GM19193 (cell line): ENCODE results near the gene OGG1.

Experiments used
- POLR2A ChIP-seq: IDR thresholded peaks from 4 replicates; pipeline ENCODE4 v1.6.1; 2011; ENCODE audit not compliant: insufficient read depth, insufficient read length; ENCODE audit errors: extremely low read depth

Gene OGG1

DNA sequence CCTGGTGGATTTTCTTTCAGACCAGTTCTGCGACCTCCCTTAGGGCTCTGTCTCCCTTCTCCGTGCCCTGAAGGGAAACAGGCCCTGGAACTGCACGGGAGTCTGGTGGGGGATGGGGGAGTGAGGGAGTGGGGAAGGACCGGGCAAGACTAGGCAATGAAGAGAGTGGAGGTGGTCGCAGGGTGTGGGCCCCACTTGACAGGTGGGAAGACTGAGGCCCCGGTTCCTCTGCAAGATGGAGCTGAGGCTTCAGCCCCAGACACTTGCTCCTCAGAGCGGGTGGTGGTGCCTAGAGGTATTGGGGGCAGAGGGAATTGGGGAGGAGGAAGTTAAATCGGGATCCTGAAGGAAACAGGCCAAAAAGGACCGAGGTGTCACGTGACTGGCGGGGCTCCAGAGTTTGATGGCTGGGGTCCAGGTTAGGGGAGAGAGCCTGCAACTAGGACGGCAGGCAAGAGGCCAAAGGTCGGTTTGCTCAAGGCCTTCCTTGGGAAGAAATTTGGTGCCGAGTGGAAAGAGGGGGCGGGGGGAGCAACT is 20.6 kb downstream of the OGG1 start:
- no peak for TF ChIP-seq POLR2A

DNA sequence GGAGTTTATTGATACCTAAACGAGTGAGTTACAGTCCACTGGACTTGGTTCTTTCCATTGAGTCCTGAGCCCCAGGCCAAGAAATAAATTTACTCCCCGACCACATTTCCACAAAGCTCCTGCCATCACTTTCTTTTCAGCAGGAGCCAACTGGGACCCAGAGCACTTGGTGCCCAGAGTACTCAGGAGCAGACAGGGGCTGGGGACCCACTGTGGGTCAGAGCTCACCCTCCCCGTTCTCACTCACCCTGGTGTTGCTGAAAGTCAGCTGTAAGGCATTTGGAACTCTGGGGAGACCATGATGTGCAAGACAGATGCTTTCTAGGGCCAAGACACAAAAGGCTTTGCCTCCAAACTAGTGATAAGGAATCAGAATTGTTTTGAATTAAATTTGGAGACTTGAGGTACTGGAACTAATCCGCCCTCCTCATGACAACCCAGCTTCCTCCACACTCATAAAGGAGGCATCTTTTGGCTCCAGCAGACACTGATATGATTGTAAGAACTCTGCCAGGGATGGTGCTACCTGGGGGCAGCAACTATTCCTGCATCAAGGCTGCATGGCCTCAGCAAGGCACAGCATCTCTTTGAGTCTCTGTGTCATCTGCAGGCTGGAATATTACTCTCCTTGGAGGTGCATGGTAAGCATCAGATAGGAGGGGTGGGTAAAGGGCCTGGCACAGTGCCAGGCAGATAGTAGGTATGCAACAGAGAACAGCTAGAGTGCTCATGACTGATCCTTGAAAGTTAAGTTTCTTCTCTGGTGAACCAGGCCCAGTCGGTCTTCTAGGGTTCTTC is 27.3 kb downstream of the OGG1 start:
- no peak for TF ChIP-seq POLR2A

DNA sequence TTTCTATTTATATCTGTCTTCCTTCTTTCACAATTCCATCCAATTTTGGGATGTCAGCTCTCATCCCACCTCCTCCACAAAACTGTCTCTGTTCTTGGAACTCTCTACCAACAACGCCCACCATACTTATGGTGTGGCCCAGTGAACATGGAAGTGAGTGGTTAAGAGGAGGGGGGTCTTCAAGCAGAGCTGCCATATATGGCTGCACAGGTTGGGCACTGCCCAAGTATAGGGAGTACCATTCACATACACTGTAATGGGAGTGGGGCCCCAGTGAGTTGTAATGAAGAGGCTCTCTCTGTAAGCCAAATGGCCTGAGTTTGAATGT is 27.9 kb downstream of the OGG1 start:
- TF ChIP-seq POLR2A: no peak

DNA sequence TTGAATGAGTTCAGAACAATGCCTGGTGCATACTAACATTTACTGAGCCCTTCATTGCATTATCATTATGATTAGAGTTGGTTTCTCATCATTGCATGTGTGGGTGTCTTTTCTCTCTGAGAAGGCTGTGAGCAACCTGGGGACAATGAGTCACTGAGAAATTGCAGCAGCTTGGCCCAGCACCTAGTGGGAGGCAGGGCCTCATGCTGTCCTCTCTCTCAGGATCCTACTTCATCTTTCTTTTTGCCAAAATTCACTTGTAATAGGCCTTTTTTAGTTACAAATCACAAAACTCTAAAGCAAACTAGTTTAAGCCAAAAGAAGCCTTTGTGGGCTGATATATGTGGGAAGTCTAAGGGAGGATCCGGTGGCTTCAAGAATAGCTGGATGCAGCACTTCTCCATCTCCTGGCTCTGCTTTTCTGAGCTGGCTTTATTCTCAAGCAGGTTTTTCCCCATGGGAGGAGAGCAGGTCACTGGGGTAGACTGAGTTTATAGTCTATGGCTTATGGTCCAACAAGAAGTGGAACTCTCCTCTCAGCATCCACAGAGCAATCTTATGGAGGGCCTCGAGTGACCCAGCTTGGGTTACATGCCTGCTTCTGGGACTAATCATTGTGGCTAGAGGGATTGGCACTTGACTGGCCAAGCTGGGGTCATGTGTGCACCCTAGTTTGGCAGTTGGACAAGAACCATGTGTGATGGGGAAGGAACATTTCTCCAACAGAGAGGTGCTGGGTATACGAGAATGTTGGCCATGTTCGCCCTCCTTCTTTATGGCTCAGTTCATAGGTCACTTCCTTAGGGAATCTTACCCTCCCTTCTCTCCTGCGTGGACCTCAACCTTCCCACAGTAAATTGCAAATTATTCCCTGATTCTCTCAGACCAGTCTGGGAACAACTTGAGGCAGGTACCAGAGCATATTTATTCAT is 28.7 kb downstream of the OGG1 start:
- no peak for TF ChIP-seq POLR2A

DNA sequence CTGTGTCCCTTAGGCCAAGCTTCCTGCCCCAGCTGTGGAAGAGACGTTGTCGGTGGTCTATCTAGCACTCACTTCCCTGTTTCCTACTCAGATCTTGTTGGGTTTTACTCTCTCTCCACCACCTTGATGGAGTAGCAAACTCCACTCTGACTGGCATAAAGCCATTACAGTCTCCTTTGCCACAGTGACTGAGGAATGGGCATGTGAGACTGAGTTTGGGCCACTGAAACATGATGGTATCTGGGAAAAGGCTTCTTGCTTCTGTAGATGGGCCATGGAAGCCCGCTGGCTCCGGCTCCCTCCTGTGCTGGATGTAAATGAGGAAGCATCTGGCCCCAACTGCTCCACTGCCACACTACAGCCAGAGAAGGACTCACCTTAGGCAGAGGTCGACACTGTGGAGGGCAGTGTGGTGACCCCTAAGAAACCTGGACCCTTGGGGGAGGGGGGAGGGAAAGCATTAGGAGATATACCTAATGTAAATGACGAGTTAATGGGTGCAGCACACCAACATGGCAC is 29.4 kb downstream of the OGG1 start:
- no peak for TF ChIP-seq POLR2A

DNA sequence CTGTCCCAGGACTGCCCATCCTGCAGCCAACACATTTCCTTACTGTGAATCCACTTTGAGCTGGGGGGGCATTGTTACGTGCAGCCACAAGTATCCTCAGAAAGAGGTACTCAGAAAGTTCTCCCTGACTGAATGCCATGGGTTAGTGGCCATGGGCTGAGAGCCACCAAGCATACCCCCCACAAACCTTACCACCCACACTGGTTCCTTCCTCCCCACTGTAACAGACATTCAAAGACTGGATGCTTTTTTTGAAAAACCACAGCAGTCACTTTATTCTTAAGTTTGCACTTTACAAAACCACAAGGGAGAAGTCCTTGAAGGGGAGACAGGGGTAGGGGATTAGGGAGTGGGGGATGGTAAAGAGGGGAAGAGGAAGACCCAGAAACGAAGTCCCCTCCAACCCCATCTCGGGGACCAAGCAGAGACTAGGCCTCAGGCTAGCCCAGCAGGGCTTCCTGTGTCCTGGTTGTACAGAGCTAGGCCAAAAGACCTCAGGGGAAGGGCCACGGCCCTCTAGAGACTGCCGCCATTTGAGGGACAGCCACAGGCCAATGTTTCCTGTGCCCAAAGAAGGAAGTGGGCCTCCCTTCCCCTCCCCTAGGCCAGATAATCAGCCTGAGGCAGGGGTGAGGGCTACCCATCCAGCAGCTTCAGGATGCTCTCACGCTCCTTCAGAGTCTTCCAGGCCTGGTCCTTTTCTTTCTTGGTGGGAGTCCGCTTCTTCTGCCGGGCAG is 30.1 kb downstream of the OGG1 start:
- TF ChIP-seq POLR2A: no peak

DNA sequence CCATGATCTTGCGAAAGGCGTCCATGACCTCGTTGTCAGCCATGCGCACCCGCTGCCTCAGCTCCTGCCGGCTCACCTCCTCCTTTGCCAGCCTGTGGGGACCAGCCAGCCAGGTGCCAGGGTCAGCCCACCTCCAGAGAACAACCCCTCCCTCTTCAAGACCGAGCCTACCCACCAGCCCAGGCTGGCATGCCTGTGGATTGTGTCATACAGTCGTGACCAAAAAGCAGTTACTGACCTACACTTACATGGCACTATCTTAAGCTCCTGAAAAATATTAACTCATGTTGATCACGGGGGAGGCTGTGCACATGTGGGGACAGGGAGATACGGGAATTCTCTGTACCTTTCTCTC is 30.7 kb downstream of the OGG1 start:
- TF ChIP-seq POLR2A: no peak

DNA sequence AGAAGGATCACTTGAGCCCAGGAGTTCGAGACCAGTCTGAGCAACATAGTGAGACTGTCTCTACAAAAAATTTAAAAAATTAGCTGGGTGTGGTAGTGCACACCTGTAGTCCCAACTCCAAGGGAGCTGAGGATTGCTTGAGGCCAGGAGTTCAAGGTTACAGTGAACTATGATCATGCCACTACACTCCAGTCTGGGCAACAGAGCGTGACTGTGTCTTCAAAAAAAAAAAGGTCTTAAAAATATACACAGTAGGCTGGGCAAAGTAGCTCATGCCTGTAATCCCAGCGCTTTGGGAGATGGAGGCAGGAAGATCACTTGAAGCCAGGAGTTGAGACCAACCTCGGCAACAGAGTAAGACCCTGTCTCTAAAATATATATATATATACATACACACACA is 31.2 kb downstream of the OGG1 start:
- TF ChIP-seq POLR2A: no peak

DNA sequence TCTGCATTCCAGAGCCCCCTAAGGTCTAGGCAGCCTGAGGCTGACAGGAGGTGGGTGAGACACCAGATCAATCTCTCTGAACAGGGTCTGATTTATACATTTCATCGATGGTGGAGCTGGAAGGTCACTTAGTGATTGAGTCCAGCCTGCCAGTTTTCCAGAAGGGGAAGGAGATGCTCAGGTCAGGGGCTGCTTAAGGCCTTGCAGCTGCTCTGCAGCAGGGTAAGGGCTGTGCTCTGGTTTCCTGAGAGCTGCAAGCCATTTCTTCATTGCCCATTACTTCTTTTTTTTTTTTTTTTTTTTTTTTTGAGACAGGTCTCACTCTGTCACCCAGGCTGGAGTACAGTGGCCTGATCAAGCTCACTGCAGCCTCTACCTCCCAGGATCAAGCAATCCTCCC is 31.8 kb downstream of the OGG1 start:
- no peak for TF ChIP-seq POLR2A

DNA sequence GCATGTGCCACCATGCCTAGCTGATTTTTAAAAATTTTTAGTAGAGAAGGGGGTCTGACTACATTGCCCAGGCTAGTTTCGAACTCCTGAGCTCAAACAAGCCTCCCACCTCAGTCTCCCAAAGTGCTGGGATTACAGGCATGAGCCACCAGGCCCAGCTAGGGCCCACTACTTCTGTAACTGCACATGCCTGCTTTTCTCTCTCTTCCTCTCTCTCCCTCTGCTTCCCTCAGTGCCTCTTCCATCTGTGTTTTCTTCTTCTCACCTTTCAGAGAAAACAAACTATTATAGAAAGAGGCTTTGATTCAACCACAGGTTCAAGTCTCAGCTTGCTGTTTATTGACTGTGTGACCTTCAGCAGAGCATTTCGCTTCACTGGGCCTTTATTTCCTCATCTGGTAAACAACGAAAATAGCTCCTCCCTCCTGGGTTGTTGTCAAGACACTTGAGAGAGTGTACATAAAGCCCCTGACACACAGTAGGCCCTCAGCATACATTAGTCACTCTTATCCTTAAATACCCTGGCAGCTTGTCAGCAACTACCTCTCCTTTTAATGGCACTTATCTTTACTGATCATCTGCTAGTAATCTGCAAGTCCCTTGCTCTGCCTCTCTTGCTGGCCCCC is 32.3 kb downstream of the OGG1 start:
- no peak for TF ChIP-seq POLR2A

DNA sequence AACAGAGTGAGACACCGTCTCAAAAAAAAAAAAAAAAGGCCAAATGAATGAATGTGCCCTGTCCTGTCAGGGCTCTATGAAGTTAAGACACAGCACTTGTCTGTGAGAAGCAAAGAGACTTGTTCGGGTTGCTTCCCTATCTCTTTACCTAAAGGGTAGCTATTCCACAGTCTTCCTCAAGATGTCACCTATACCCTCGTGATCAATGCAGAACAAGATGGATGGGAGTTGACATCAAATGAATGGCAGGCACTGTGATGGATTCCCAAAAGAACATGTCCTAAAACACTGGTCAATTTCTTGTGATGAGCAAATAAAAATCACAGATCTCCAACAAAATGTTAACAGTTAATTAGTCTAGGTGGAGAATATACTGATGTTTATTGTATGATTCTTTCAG is 33.0 kb downstream of the OGG1 start:
- TF ChIP-seq POLR2A: no peak

DNA sequence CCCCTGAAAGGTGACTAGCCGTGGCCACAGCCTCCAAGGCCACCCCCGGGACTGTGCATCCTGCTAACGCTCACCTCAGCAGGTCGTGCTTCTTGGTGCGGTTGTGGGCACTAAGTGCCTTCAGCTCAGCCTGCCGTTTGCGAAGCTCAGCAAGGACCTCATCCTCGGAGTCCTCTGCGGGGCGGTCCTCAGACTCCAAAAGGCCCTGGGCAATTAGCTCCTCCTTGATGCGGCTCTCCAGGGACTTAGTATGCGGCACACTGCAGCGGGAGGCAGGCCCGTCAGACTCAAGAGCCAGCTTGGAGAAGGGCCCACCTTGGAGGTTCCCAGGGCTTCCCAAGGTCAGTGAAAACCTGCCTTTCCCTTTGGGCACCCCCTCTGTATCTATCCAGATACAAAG is 34.2 kb downstream of the OGG1 start:
- no peak for TF ChIP-seq POLR2A

DNA sequence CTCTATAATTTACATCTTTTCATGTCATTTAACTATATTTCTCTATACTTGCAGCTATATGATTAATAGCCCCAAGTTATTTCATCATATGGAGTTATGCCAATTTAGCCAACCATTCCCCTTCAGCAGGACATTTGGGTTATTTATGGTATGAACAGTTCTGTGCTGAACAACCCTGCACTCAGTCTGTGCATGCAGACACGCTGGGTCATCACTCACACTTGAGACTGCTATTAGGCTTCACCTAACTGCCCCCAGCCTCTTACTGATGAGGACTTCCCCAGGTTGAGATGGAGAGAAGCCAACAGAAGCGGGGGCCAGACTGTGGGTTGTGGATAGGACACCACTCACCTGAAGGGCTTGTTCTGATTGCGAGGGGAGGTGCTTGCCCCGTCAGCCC is 35.2 kb downstream of the OGG1 start:
- no peak for TF ChIP-seq POLR2A

DNA sequence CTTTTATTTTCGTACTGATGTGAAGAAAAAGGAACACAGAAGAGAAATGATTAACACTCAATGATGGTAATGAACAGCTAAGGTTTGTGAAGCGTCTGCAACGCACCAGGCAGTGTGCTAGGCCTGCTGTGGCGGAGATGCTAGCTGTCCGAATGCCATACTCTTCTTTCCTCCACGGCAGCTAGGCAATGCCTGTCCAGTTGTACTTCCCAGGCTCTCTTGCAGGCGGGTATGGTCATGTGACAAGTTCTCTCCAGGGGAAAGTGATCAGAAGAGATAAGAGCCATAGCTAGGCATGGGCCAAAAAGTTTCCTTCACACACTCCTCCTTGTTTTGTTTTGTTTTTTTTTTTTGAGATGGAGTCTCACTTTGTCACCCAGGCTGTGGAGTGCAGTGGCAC is 35.9 kb downstream of the OGG1 start:
- no peak for TF ChIP-seq POLR2A
